Right atrium auricular region (tissue), 2 donors: ENCODE results near the gene DCUN1D5. TPM values are rescaled to one million over a fixed set of nuclear protein-coding genes. Genes with fewer than 3 reads are reported as not detected.

Experiments used
- DNase-seq: peaks from one replicate; pipeline ENCODE4 v3.0.0-alpha.2; 2019; ENCODE audit warnings: low spot score
- H3K27ac ChIP-seq, 2 donors: fragments of 200-600 bp; sonication (generic); 1 replicate in 1 of 2; 2 replicates in 1 of 2; pipeline ENCODE4 v1.5.1; 2016 to 2019
- H3K27me3 ChIP-seq, 2 donors: fragments of 200-600 bp; sonication (generic); one replicate each; pipeline versions ENCODE4 v1.5.1 to v1.6.0; 2017 to 2019
- H3K36me3 ChIP-seq: fragments of 200-600 bp; sonication (generic); one replicate; pipeline ENCODE4 v1.5.1; 2016
- H3K4me1 ChIP-seq, 2 donors: fragments of 200-600 bp; sonication (generic); one replicate each; pipeline versions ENCODE4 v1.5.1 to v1.6.0; 2017 to 2019
- H3K4me3 ChIP-seq, 2 donors: fragments of 200-600 bp; sonication (generic); 1 replicate in 1 of 2; 2 replicates in 1 of 2; pipeline ENCODE4 v1.5.1; 2017 to 2019; ENCODE audit warnings: mild to moderate bottlenecking in 1 of 2, moderate library complexity in 1 of 2
- H3K9me3 ChIP-seq, 2 donors: fragments of 200-600 bp; sonication (generic); one replicate each; pipeline ENCODE4 v1.5.1; 2019
- total RNA-seq, 2 donors: library from RNA; depleted of rRNA; stranded (reverse); fragments of >200 nt; gene quantifications; one replicate each; pipeline ENCODE4 v1.1.0, GENCODE V29; 2016
- TF ChIP-seq, protein P1 (sequence below), 2 donors: fragments of 200-600 bp; sonication (generic); IDR thresholded peaks; one replicate each; pipeline ENCODE4 v1.5.1; 2019; ENCODE audit warnings: antibody characterized with exemption in 2 of 2

The DCUN1D5 gene
- total RNA-seq, 2 donors from 2014 or later = 25.5 to 28.7 TPM

- Histone ChIP-seq H3K27me3 (no peaks in the 10 kb centered on the region), H3K4me1 (peaks cover 0 to 18% of the 10 kb centered on the region in 2 donors), H3K4me3 (no peak overlapping the region), H3K36me3 (peaks cover 1% of the 10 kb centered on the region), H3K9me3 (no peaks in the 10 kb centered on the region), H3K27ac (no peak overlapping the region)
- TF ChIP-seq, protein P1, sequence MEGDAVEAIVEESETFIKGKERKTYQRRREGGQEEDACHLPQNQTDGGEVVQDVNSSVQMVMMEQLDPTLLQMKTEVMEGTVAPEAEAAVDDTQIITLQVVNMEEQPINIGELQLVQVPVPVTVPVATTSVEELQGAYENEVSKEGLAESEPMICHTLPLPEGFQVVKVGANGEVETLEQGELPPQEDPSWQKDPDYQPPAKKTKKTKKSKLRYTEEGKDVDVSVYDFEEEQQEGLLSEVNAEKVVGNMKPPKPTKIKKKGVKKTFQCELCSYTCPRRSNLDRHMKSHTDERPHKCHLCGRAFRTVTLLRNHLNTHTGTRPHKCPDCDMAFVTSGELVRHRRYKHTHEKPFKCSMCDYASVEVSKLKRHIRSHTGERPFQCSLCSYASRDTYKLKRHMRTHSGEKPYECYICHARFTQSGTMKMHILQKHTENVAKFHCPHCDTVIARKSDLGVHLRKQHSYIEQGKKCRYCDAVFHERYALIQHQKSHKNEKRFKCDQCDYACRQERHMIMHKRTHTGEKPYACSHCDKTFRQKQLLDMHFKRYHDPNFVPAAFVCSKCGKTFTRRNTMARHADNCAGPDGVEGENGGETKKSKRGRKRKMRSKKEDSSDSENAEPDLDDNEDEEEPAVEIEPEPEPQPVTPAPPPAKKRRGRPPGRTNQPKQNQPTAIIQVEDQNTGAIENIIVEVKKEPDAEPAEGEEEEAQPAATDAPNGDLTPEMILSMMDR (IDR thresholded peaks at IDR 0.05) = no peak
- DNase-seq = no peak
Measured at GRCh38 chr11:103085758-103086365, 6.1 kb downstream of the DCUN1D5 start.

GRCh38 chr11:103079833-103080232, 12.1 kb downstream of the DCUN1D5 start:
- H3K27ac ChIP-seq = no peak overlapping the region
- no peaks in the 10 kb centered on the region for H3K9me3 ChIP-seq
- peaks cover 35% of the 10 kb centered on the region for H3K36me3 ChIP-seq
- no peak for DNase-seq
- TF ChIP-seq, protein P1 (IDR thresholded peaks at IDR 0.05) = no peak
- no peaks in the 10 kb centered on the region for H3K27me3 ChIP-seq
- H3K4me1 ChIP-seq = no peaks in the 10 kb centered on the region
- no peak overlapping the region for H3K4me3 ChIP-seq

DNA sequence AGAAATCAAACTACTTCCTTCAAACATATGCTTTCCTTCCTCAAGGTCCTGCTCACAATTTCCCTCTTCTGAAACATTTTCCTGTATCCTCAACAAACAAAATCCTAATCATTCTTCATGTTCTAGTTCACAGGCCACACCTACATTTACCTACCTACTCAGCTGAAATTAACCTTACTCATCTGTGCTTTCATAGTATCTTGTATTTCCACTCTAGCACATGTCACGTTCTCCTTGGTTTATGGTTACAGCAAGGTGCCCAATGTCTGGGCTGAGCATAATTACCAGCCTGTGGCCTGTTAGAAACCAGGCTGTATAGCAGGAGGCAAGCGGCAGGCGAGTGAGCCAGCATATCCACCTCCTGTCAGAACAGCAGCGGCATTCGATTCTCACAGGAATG, 13.2 kb downstream of the DCUN1D5 start:
- Histone ChIP-seq H3K4me1 (no peaks in the 10 kb centered on the region), H3K4me3 (no peak overlapping the region), H3K27ac (no peak overlapping the region), H3K9me3 (no peaks in the 10 kb centered on the region), H3K36me3 (peaks cover 35% of the 10 kb centered on the region), H3K27me3 (no peaks in the 10 kb centered on the region)
- no peak for DNase-seq
- TF ChIP-seq, protein P1 (IDR thresholded peaks at IDR 0.05) = no peak

- no peaks in the 10 kb centered on the region for H3K4me1 ChIP-seq
- H3K27ac ChIP-seq = no peak overlapping the region
- H3K4me3 ChIP-seq = no peak overlapping the region
- DNase-seq = no peak
- no peaks in the 10 kb centered on the region for H3K9me3 ChIP-seq
- H3K36me3 ChIP-seq = peaks cover 35% of the 10 kb centered on the region
- TF ChIP-seq, protein P1 (IDR thresholded peaks at IDR 0.05) = no peak
- H3K27me3 ChIP-seq = no peaks in the 10 kb centered on the region
Measured at GRCh38 chr11:103077554-103077953, 14.4 kb downstream of the DCUN1D5 start.

GRCh38 chr11:103076361-103076760, 15.6 kb downstream of the DCUN1D5 start:
- TF ChIP-seq, protein P1 (IDR thresholded peaks at IDR 0.05) = no peak
- DNase-seq = no peak
- Histone ChIP-seq H3K27ac (no peak overlapping the region), H3K27me3 (no peaks in the 10 kb centered on the region), H3K4me1 (no peaks in the 10 kb centered on the region), H3K9me3 (no peaks in the 10 kb centered on the region), H3K36me3 (peaks cover 35% of the 10 kb centered on the region), H3K4me3 (no peak overlapping the region)

- no peaks in the 10 kb centered on the region for H3K27me3 ChIP-seq
- H3K4me1 ChIP-seq = peaks cover 0 to 6% of the 10 kb centered on the region in 2 donors
- no peaks in the 10 kb centered on the region for H3K9me3 ChIP-seq
- no peaks in the 10 kb centered on the region for H3K36me3 ChIP-seq
- no peak overlapping the region for H3K4me3 ChIP-seq
- H3K27ac ChIP-seq = no peak overlapping the region
- DNase-seq = no peak
- TF ChIP-seq, protein P1 (IDR thresholded peaks at IDR 0.05) = no peak
Measured at GRCh38 chr11:103071008-103071407, 21.0 kb downstream of the DCUN1D5 start.
